ENCODE measurements around the gene HMG20A. TPM values are rescaled to one million over a fixed set of nuclear protein-coding genes. Genes with fewer than 3 reads are reported as not detected.

Gene HMG20A
- total RNA-seq, 1 experiment from 2014 or later: 54.0 TPM

DNA sequence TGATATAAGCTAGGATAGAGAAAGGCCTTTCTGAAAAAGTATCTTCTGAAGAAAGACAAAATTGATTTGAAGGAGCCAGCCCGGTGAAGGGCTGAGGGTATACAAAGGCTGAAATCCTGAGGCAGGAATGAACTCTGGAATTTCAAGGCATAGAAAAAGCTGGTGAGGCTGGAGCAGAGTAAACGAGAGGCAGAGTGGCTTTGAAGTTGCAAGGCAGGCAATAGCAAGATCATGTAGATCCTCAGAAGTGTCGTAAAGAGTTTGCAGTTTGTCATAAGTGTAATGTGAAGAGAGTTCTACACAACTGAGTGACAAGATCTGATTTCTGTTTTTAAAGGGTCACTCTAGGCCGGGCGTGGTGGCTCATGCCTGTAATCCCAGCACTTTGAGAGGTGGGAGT lies 69.0 kb downstream of the HMG20A start:
- H3K4me1 ChIP-seq (ENCODE audit: control insufficient read depth, insufficient read depth, low read length): peaks cover 13% of the 10 kb centered on the region
- CTCF ChIA-PET: no interaction called here
- in situ Hi-C loops (cut with HindIII; ENCODE audit: low pct_unique_long_range_greater_than_20kb, low sequenced_read_pairs): no loop called here
- BruUV-seq (replicated peaks): no TSS peak
- DNase-seq (ENCODE audit: low read depth, low spot score) (no peak), ATAC-seq (no peak)
- TF ChIP-seq, protein P1, sequence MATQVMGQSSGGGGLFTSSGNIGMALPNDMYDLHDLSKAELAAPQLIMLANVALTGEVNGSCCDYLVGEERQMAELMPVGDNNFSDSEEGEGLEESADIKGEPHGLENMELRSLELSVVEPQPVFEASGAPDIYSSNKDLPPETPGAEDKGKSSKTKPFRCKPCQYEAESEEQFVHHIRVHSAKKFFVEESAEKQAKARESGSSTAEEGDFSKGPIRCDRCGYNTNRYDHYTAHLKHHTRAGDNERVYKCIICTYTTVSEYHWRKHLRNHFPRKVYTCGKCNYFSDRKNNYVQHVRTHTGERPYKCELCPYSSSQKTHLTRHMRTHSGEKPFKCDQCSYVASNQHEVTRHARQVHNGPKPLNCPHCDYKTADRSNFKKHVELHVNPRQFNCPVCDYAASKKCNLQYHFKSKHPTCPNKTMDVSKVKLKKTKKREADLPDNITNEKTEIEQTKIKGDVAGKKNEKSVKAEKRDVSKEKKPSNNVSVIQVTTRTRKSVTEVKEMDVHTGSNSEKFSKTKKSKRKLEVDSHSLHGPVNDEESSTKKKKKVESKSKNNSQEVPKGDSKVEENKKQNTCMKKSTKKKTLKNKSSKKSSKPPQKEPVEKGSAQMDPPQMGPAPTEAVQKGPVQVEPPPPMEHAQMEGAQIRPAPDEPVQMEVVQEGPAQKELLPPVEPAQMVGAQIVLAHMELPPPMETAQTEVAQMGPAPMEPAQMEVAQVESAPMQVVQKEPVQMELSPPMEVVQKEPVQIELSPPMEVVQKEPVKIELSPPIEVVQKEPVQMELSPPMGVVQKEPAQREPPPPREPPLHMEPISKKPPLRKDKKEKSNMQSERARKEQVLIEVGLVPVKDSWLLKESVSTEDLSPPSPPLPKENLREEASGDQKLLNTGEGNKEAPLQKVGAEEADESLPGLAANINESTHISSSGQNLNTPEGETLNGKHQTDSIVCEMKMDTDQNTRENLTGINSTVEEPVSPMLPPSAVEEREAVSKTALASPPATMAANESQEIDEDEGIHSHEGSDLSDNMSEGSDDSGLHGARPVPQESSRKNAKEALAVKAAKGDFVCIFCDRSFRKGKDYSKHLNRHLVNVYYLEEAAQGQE (IDR thresholded peaks at IDR 0.05; ENCODE audit: insufficient read depth in 1 of 2, low read depth in 2 of 2, low read length in 1 of 2): no peak
- TF ChIP-seq TCF7L2 (IDR thresholded peaks at IDR 0.05; ENCODE audit: low read depth, low read length): no peak
- no peak for TF ChIP-seq SIN3A (IDR thresholded peaks at IDR 0.05; ENCODE audit: borderline replicate concordance, insufficient read depth, low read depth, low read length)
- no peak for TF ChIP-seq POLR2AphosphoS5 (IDR thresholded peaks at IDR 0.05; ENCODE audit: low read depth, low read length)
- H3K36me3 ChIP-seq (ENCODE audit: control insufficient read depth, insufficient read depth, low read length): peaks cover 1% of the 10 kb centered on the region
- H3K27me3 ChIP-seq (ENCODE audit: control insufficient read depth, insufficient read depth, low read length): no peaks in the 10 kb centered on the region
- H3K4me3 ChIP-seq (ENCODE audit: low read depth in 2 of 2, low read length in 2 of 2): no peak overlapping the region
- POLR2A ChIA-PET: no interaction called here
- no peaks in the 10 kb centered on the region for H3K9me3 ChIP-seq (ENCODE audit: control insufficient read depth, insufficient read depth, low read depth, low read length)
- intact Hi-C loops (cut with micrococcal nuclease; ENCODE audit: unreplicated experiment): loop anchor here (10.0 kb wide), 1 partner anchor 305 kb away; no protein-coding TSS in a partner anchor
- peak overlapping the region; percentile 5; the same call in 1 of the 2 replicates for H3K27ac ChIP-seq (ENCODE audit: low read length)

GRCh38 chr15:77493324-77493907 lies 72.7 kb downstream of the HMG20A start:
- Histone ChIP-seq H3K36me3 (ENCODE audit: control insufficient read depth, insufficient read depth, low read length) (no peaks in the 10 kb centered on the region), H3K9me3 (ENCODE audit: control insufficient read depth, insufficient read depth, low read depth, low read length) (no peaks in the 10 kb centered on the region), H3K4me1 (ENCODE audit: control insufficient read depth, insufficient read depth, low read length) (peaks cover 41% of the 10 kb centered on the region), H3K4me3 (ENCODE audit: low read depth in 2 of 2, low read length in 2 of 2) (no peak overlapping the region), H3K27ac (ENCODE audit: low read length) (peak overlapping the region; percentile 31; the same call in 1 of the 2 replicates), H3K27me3 (ENCODE audit: control insufficient read depth, insufficient read depth, low read length) (no peaks in the 10 kb centered on the region)
- ChIA-PET CTCF (no interaction called here), POLR2A (no interaction called here)
- ATAC-seq: no peak
- TF ChIP-seq SIN3A (IDR thresholded peaks at IDR 0.05; ENCODE audit: borderline replicate concordance, insufficient read depth, low read depth, low read length): no peak
- TF ChIP-seq, protein P1 (IDR thresholded peaks at IDR 0.05; ENCODE audit: insufficient read depth in 1 of 2, low read depth in 2 of 2, low read length in 1 of 2): no peak
- no peak for TF ChIP-seq POLR2AphosphoS5 (IDR thresholded peaks at IDR 0.05; ENCODE audit: low read depth, low read length)
- TF ChIP-seq TCF7L2 (IDR thresholded peaks at IDR 0.05; ENCODE audit: low read depth, low read length): no peak
- no peak for TF ChIP-seq CTCF (IDR thresholded peaks at IDR 0.05)
- in situ Hi-C loops (cut with HindIII; ENCODE audit: low pct_unique_long_range_greater_than_20kb, low sequenced_read_pairs) (no loop called here), intact Hi-C loops (cut with micrococcal nuclease; ENCODE audit: unreplicated experiment) (loop anchor here (10.0 kb wide), 1 partner anchor 309 kb away; no protein-coding TSS in a partner anchor)
- DNase-seq (ENCODE audit: low read depth, low spot score): no peak
- no TSS peak for BruUV-seq (replicated peaks)

All from Panc1 (cell line).